DMS 273 (cell line): Measurements from ENCODE around the gene POLR3C.
A peak's percentile ranks its signal among the peaks of the same experiment; 100 is the strongest.
"Not testable (repeated sequence)": the region's sequence is repeated elsewhere in the genome, so short reads cannot be mapped to it uniquely, and the experiment has no call there.

Experiments
- DNase-seq: peaks from one replicate; lab custom pipeline; 2025; ENCODE audit not compliant: unreplicated experiment; lab: John Stamatoyannopoulos, UW

Gene POLR3C, protein sequence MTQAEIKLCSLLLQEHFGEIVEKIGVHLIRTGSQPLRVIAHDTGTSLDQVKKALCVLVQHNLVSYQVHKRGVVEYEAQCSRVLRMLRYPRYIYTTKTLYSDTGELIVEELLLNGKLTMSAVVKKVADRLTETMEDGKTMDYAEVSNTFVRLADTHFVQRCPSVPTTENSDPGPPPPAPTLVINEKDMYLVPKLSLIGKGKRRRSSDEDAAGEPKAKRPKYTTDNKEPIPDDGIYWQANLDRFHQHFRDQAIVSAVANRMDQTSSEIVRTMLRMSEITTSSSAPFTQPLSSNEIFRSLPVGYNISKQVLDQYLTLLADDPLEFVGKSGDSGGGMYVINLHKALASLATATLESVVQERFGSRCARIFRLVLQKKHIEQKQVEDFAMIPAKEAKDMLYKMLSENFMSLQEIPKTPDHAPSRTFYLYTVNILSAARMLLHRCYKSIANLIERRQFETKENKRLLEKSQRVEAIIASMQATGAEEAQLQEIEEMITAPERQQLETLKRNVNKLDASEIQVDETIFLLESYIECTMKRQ

DNA sequence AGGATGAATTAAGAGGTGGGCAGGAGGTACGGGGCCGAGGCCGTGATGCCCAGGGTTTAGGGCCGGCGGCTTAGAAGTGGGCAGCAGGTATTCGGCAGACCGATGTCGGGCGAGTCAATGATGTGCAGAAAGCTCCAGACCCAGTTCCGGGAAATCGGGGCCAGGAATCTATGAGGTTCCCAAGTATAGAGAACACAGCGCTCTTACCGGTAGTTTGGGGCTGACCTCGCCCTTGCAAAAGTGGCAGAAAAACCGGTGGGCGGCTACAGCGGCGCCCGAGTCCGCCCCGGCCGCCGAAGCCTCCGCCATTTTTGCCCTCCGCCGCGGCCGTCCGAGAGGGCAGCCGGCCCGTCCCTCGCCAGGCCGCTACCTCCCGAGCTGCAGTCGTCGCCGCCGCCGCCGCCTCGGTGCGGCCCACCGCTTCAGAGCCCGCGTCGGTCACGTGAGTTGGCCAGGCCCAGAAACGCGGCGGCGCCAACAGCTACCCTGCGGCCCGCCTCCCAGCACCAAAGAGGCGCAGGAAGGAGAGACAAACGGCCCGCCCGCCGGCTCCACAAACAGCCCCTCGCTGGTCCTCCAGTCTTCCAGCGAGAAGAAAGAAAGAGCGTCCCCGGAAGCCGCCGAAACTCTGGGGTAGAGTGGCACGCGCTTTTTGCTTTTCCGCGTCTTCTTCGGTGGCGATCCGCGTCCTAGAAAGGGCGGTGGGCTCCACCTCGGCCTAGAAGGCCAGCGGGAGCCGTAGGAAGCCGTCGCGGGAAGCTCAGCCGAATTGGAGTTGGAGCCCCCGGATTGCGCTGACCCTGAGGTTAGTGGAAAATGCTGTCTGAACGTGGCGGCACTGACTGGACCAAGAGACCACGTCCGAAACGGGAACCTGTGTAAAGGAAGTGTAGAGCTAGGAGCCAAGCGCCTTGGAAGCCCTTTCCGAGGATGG lies at the start of gene POLR3C, which contains the start of gene RNF115:
Gene POLR3C (plus strand): TSS at position 636 of the 934 bp plus-strand sequence. CDS start 1,577 bp downstream, outside the sequence.
Gene RNF115 (minus strand): TSS at position 531 of the 934 bp plus-strand sequence. CDS start 222 bp downstream, at position 309.
- peak; percentile 96 for DNase-seq

DNA sequence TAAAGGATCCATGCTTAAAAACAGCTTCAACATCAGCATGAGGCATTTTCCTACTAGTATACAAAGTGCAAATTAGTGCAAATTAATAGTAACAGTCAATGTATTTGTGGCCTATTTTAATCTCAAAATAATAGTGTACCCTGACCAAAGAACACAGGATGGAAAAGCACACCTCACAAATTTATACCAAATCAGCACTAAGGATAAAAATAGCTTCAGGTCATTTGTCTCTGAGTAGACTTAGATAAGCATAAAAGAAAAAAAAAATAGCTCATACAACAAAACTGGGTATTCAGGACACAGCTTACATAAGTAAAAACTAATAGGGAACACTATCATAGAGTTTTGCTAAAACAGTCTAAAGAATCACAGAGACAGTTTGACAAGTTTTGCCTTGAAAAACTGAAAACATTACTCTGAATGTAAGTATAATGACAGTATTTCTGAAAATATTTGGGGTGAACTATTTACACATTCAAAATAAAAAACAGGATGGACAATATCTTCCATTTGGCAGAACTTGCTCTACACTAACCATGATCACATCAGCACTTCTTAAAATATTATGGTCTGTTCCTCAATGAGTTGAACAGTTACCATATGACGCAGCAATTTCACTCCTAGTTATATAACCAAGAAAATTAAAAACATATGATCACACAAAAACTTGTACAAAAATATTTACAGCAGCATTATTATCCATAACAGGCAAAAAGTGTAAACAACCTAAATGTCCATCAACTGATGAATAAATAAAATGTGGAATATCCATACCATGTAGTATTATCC lies 46.4 kb upstream of the POLR3C start:
- no peak for DNase-seq

DNA sequence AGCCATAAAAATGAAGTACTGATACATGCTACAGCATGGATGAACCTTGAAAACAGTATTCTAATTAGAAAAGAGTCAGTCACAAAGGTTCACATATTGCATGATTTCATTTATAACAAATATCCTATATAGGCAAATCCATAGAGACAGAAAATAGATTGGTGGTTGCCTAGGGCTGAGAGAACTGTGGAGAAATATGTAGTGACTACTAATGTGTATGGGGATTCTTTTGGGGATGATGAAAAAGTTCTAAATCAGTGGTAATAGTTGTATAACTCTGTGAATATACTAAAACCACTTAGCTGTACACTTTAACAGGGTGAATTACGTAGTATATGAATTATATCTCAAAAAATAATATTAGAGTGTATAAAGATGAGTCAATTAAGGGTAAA lies 45.9 kb upstream of the POLR3C start:
- no peak for DNase-seq

DNA sequence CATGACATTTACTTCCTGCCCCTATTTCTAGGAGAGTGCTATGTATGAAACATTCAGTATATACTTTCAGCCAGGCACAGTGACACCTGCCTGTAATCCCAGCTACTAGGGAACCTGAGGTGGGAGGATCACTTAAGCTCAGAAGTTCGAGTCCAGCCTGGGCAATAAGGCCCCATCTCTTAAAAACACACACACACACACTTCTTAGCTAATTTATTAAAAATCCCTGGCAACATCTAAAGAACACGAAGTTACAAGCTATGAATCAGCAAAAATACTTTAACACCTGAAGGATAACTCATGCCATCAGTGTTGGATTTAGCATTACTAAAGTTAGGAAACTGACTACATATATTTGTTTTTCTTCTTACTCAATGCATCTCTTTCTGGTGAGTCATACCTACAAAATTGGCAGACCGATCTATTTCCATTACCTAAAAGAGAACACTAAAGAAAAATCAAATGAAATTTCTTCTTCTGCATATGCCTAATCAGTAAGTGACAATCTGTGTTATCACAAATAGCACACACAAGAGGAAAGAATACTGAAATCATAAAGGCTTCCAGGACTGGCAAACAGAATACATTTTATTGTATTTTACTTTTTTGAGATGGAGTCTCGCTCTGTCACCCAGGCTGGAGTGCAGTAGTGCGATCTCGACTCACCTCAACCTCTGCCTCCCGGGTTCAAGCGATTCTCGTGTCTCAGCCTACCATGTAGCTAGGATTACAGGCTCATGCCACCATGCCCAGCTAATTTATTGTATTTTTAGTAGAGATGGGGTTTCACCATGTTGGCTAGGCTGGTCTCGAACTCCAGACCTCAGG lies 41.5 kb upstream of the POLR3C start:
- DNase-seq = no peak

DNA sequence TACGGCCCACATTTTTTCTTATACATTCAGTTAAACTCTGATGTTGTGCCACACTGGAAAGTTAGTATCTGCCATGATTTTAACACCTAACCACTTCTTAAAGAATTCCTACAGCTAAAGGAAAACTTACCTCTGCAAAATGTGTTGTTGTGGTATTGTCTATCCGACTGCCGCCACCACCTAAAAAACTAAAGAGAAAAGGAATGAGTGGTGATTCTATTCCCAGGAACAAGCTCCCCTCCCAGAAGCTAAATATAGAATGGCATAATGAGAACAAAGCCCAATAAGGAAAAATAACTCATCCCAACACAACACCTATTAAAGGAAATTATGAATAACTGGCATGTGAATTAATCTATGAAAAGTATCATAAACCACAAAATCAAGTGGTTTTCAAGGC lies 39.6 kb upstream of the POLR3C start:
- DNase-seq = no peak

DNA sequence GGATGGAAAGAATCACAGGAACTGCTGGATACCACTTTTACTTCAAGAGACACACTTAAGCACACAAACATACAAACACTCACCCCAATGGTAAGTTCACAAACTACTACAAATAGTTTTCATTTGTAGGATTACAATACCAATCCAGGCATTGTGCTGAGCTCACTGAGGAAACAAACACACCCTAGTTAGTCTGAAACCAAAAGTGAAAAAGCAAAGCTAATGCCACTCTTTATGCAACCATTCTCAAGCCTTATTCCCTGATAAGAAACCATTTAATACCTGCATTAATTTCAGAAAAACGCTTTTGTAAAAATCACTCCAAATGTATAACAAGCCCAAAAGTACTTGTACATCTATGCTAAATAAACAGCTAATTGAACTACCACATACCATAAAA lies 38.5 kb upstream of the POLR3C start:
- DNase-seq = no peak

DNA sequence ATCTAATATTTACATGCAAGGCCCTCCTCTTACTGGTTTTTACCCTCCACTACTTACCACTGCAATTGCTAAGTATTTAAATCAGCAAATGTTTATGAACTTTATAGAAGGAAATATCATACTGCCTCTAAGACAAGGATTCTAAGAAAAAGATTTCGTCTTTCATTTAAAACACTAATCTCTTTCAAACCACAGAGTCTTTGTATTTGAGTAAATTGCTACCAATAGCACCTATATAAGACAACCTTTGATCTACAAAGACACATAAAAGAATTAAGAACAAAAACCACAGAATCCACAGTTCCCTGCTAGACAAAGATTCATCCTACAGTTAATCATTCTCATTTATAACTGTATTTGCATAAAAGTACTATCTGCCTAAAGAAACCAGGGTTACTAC lies 37.7 kb upstream of the POLR3C start:
- DNase-seq = no peak

DNA sequence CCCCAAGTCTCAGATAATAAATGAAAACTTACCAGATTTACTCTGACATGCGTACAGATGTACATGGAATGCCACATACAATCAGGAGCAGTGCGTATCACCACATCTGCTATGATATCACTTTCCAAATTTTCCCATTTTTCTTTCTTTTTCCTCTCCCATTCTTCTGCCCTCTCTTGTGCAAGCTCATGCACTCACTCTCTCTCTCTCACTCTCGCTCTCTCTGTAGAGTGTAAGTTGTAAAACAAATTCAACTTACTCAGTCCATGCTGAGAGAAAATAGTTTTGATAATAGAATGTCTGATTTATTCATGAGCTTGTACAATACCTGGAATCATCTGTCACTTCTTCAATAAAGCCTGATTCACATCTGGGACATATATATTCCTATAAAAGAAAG lies 35.4 kb upstream of the POLR3C start:
- no peak for DNase-seq

DNA sequence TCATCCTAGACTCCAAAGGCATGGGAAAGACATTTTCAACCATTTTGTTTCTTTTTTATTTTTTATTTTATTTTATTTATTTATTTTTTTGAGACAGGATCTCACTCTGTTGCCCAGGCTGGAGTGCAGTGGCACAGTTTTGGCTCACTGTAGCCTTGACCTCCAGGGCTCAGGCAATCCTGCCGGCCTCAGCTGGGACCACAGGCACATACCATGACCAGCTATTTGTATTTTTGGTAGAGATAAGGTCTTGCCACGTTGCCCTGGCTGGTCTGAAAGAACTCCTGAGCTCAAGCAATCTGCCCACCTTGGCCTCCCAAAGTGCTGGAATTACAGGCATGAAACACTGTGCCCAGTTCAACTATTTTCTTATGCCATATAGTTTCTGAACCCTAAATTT lies 32.1 kb upstream of the POLR3C start:
- not testable (repeated sequence) for DNase-seq

DNA sequence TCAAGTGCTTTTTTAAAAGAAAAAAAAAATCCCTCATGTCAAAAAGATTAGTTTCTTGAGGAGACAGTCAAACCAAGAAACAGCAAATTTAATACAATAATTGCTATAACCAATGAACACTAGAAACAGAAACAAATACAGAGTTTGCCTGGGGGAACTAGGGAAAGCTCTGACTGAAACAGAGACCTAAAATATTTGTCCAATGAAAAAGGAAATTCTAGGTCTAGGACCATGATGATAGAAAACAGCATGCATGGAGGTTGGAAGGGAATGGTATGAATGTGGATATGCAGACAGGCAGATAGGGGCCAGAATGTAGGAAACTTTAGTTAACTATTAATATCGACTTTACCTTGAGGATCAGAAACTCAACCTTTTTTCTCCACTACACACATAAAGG lies 31.5 kb upstream of the POLR3C start:
- no peak for DNase-seq

DNA sequence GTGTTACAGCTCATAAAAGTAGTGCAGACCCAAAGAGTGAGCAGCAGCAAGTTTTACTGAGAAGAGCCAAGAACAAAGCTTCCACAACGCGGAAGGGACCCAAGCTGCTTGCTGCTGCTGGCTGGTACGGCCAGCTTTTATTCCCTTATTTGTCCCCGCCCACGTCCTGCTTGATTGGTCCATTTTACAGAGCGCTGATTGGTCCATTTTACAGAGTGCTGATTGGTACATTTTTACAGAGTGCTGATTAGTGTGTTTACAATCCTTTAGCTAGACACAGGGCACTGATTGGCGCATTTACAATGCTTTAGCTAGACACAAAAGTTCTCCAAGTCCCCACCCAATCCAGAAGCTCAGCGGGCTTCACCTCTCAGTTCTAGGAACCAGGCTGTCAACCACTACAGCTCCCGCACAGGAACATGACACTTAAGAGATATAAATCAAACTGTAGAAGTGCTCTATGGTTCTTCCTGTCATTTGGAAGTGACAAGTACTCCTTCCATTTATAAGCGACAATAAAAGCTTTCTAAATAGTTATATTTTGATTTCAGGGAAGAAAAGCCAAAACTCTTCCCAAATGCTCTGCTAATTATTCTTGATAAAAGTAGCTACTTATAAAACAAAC lies 28.6 kb upstream of the POLR3C start:
- DNase-seq = no peak

DNA sequence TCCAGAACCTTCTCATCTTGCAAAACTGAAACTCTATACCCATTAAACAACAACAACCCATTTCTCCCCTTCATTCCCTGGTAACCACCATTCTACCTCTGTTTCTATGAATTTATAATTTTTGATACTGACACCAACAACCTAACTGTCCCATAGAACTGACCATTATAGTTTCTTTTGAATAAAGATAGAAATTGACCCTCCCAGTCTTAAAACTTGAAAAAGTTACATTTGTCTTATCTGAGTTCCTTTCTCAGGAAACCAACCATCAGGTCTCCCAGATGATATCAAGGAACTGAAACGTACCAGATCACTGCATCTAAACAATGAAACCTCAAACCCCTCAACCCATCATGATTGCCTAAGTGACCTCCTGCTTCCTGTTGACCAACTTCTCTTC lies 27.2 kb upstream of the POLR3C start:
- DNase-seq = no peak

DNA sequence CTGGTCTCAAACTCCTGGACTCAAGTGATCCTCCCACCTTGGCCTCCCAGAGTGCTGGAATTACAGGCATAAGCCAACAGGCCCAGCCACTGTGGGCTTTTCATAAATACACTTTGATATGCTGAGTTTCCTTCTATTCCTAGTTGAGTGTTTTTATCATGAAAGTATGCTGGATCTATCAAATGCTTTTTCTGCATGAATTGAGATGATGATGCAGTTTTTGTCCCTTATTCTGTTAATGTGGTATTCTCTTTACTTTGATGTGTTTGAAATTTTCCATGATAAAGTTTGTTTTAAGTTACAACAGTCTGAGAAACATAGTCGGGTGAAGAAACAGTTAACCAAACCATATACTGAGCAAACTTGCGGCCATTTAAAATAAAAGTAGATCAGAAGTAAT lies 24.2 kb upstream of the POLR3C start:
- no peak for DNase-seq

DNA sequence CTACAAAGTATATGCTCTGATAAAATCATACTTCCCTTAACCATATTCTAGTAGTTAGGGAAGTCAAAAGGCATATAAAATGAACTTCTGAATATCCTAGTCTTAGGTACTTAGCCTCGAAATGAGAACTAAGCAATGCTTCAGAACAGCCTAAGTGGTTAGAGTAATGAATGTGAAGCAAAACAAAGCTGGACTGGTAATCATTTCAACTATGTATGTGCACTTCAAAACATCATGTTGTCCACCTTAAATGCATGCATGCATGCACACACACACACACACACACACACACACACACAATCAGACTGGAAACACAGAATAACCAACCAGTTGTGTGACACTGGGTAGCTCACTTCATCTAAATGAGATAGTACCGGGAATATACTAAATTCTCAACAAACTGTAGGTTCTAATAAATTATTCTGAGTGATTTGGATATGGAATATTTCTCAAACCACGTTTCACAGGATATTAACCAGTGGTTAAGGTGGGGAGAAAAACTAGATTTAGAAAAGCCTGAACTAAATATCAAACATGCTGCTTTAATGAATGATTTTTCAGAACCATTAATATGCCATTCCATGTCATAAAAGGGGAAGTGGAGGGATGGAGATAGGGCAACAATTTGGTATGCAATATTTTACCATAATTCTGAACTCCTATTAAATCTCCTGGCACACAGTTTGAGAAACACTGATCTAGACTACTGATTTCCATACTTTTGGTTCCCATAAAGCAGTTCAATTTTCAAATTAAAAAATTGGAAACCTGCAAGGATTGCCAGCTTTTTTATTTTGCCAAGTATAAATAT lies 19.6 kb upstream of the POLR3C start:
- no peak for DNase-seq

DNA sequence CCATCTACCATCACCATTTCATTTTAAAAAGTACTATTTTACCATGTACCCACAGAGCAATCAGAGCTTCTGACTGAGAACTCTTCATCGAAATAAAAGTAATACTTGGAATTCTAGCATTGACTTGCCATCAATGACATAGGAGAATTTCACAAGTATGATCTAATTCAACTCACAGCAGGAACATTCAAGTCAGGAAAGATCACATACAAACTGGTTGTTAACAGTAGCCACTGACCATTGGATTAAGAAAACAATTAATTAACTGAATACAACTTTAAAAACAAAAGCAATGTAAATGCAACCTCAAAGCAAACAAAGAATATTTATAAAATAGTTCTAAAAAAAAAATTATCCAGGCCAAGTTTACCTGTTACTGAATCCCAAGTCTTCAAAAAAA lies 18.9 kb upstream of the POLR3C start:
- DNase-seq = no peak

DNA sequence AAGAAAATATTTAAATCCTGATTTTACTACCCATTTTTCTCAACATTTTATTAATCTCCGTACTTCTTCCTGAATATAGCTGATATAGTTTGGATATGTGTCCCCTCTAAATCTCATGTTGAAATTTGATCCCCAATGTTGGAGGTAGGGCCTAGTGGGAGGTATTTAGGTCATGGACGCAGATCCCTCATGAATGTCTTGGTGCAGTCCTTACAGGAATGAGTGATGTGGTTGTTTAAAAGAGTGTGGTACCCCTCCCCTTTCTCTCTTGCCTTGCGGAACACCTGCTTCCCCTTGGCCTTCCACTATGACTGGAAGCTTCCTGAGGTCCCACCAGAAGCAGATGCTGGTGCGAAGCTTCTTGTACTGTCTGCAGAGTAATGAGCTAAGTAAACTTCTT lies 17.6 kb upstream of the POLR3C start:
- no peak for DNase-seq

DNA sequence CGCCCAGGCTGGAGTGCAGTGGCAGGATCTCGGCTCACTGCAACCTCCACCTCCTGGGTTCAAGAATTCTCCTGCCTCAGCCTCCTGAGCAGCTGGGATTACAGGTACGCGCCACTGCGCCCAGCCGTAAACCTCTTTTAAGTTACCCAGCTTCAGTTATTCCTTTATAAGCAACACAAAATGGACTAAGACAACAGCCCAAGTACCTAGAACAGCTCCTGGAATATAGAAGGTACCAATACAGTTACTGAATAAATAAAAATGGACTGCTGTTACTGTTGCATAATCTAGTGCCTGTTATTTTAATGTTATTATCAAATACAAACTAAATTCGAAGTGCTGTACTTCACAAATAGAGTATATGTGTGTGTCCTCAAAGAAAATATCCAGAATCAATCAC lies 17.2 kb upstream of the POLR3C start:
- DNase-seq = no peak

DNA sequence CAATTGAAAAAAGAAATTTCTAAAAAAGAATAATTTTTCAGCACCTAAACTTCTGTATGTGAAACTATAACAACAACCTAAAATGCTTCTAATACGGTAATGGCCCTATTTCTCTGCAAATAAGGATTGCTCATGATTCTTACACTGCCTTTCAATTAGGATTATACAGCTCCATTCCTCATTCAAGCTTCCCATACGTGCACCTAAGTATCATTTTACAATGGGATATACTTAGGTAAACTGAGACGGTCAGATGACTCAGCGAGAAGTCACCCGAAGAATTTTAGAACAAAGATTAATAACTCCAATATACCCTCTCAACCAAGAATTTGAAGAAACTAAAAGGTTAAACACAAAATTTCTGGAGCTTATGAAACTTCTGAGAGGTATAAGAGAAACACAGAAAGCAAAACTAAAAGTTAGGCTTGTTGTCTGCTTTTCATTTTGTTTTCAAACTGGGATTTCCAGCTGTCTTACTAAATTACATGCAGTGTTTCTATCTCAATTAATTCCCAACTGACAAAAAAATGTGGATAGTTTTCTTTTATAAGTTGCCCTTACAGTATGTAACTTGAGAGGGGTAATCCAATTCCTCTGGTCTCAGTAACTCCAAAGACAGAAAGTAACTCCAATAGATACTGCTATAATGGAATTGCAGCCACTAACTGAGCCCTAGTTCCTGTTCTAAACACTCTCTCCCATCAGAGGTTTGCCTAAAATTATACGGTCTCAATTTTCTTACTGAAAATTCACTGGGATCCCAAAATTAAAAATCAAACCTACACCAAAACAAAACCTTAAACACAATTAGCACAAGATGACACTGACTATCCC lies 10.8 kb upstream of the POLR3C start:
- DNase-seq = not testable (repeated sequence)
